Measurements from ENCODE around the gene CARD9.

The CARD9 gene

GRCh38 chr9:136370687-136371532 lies 2.6 kb downstream of the CARD9 start:
- no peak overlapping the region for H3K4me3 ChIP-seq (ENCODE audit: low read depth, low read length)
- no peak for TF ChIP-seq CTCF (IDR thresholded peaks at IDR 0.05; ENCODE audit: low read depth, low read length, missing control alignments)
- in situ Hi-C loops (cut with HindIII; ENCODE audit: low sequenced_read_pairs), result no loop called here
- DNase-seq (ENCODE audit: low read depth), result no peak

GRCh38 chr9:136370037-136370436 lies 3.4 kb downstream of the CARD9 start:
- no peak overlapping the region for H3K4me3 ChIP-seq (ENCODE audit: low read depth, low read length)
- in situ Hi-C loops (cut with HindIII; ENCODE audit: low sequenced_read_pairs), result no loop called here

GRCh38 chr9:136368190-136368589 lies 5.3 kb downstream of the CARD9 start:
- TF ChIP-seq CTCF (IDR thresholded peaks at IDR 0.05; ENCODE audit: low read depth, low read length, missing control alignments), result no peak
- no peak overlapping the region for H3K4me3 ChIP-seq (ENCODE audit: low read depth, low read length)
- no peak for DNase-seq (ENCODE audit: low read depth)
- in situ Hi-C loops (cut with HindIII; ENCODE audit: low sequenced_read_pairs), result loop anchor here (10.0 kb wide), 1 partner anchor 93 kb away; no protein-coding TSS in a partner anchor

More at GRCh38 chr9:136370037-136370436, 3.4 kb downstream of the CARD9 start:
- TF ChIP-seq CTCF (IDR thresholded peaks at IDR 0.05; ENCODE audit: low read depth, low read length, missing control alignments), result no peak
- no peak for DNase-seq (ENCODE audit: low read depth)

GRCh38 chr9:136367296-136368145 lies 5.9 kb downstream of the CARD9 start:
- in situ Hi-C loops (cut with HindIII; ENCODE audit: low sequenced_read_pairs), result loop anchor here (10.0 kb wide), 1 partner anchor 93 kb away; no protein-coding TSS in a partner anchor
- no peak overlapping the region for H3K4me3 ChIP-seq (ENCODE audit: low read depth, low read length)
- no peak for TF ChIP-seq CTCF (IDR thresholded peaks at IDR 0.05; ENCODE audit: low read depth, low read length, missing control alignments)
- DNase-seq (ENCODE audit: low read depth), result no peak

GRCh38 chr9:136366826-136367225 lies 6.6 kb downstream of the CARD9 start:
- TF ChIP-seq CTCF (IDR thresholded peaks at IDR 0.05; ENCODE audit: low read depth, low read length, missing control alignments), result no peak
- in situ Hi-C loops (cut with HindIII; ENCODE audit: low sequenced_read_pairs), result loop anchor here (10.0 kb wide), 1 partner anchor 92 kb away; no protein-coding TSS in a partner anchor
- H3K4me3 ChIP-seq (ENCODE audit: low read depth, low read length), result no peak overlapping the region
- DNase-seq (ENCODE audit: low read depth), result no peak

GRCh38 chr9:136365775-136366222 lies 7.7 kb downstream of the CARD9 start:
- no peak overlapping the region for H3K4me3 ChIP-seq (ENCODE audit: low read depth, low read length)
- no peak for DNase-seq (ENCODE audit: low read depth)
- no peak for TF ChIP-seq CTCF (IDR thresholded peaks at IDR 0.05; ENCODE audit: low read depth, low read length, missing control alignments)
- in situ Hi-C loops (cut with HindIII; ENCODE audit: low sequenced_read_pairs), result loop anchor here (10.0 kb wide), 1 partner anchor 91 kb away; no protein-coding TSS in a partner anchor
